Measurements from ENCODE around the gene RASAL2. TPM values are rescaled to one million over a fixed set of nuclear protein-coding genes. Genes with fewer than 3 reads are reported as not detected.
A peak's percentile ranks its signal among the peaks of the same experiment; 100 is the strongest.

Gene RASAL2
- total RNA-seq, 8 experiments from 2014 or later, result 8.0 to 36.6 (median 23.7) TPM

GRCh38 chr1:178457651-178458050 lies 363.7 kb downstream of the RASAL2 start:
- H3K4me3 ChIP-seq, result no peak overlapping the region
- in situ Hi-C loops (cut with MboI; ENCODE audit: low pct_unique_long_range_greater_than_20kb in 2 of 9, low sequenced_read_pairs in 9 of 9, unreplicated experiment in 9 of 9), result no loop called here
- ATAC-seq (replicated peaks in 6 of 8), result no peak
- no peak overlapping the region for H3K27ac ChIP-seq
- H3K4me1 ChIP-seq (replicated peaks in 1 of 2), result peaks cover 0 to 11% of the 10 kb centered on the region in 2 donors
- 78 to 100% (median 93%) methylated on average over 2 to 5 of the region's 5 CpGs; no CpG with 5 or more reads in 5 of the 10 experiments for WGBS, 10 experiments

- Histone ChIP-seq H3K4me1 (replicated peaks in 1 of 2) (peaks cover 0 to 11% of the 10 kb centered on the region in 2 donors), H3K4me3 (no peak overlapping the region), H3K27ac (no peak overlapping the region)
- ATAC-seq (replicated peaks in 6 of 8), result no peak
- in situ Hi-C loops (cut with MboI; ENCODE audit: low pct_unique_long_range_greater_than_20kb in 2 of 9, low sequenced_read_pairs in 9 of 9, unreplicated experiment in 9 of 9), result no loop called here
- WGBS, 10 experiments, result 98 to 100% (median 98%) methylated on average over 5 to 11 of the region's 12 CpGs; no CpG with 5 or more reads in 5 of the 10 experiments
Measured at GRCh38 chr1:178458203-178458602, 364.3 kb downstream of the RASAL2 start.

GRCh38 chr1:178461104-178461503 lies 367.2 kb downstream of the RASAL2 start:
- 46 to 100% (median 73%) methylated on average over 1 to 2 of the region's 2 CpGs for WGBS, 10 experiments
- H3K27ac ChIP-seq, result no peak overlapping the region
- in situ Hi-C loops (cut with MboI; ENCODE audit: low pct_unique_long_range_greater_than_20kb in 2 of 9, low sequenced_read_pairs in 9 of 9, unreplicated experiment in 9 of 9), result no loop called here
- H3K4me3 ChIP-seq, result no peak overlapping the region
- peak in 3 of 8 experiments; percentile 30 to 43 (median 35) for ATAC-seq (replicated peaks in 6 of 8)
- peaks cover 0 to 11% of the 10 kb centered on the region in 2 donors for H3K4me1 ChIP-seq (replicated peaks in 1 of 2)

GRCh38 chr1:178461701-178462100 lies 367.8 kb downstream of the RASAL2 start:
- ATAC-seq (replicated peaks in 6 of 8), result peak in 3 of 8 experiments; percentile 36 to 56 (median 56)
- in situ Hi-C loops (cut with MboI; ENCODE audit: low pct_unique_long_range_greater_than_20kb in 2 of 9, low sequenced_read_pairs in 9 of 9, unreplicated experiment in 9 of 9), result no loop called here
- Histone ChIP-seq H3K4me3 (no peak overlapping the region), H3K27ac (no peak overlapping the region), H3K4me1 (replicated peaks in 1 of 2) (peaks cover 0 to 11% of the 10 kb centered on the region in 2 donors)
- WGBS, 10 experiments, result 40 to 94% (median 69%) methylated on average over 1 to 4 of the region's 4 CpGs; no CpG with 5 or more reads in 1 of the 10 experiments

- Histone ChIP-seq H3K4me3 (no peak overlapping the region), H3K27ac (no peak overlapping the region), H3K4me1 (replicated peaks in 1 of 2) (peaks cover 0 to 11% of the 10 kb centered on the region in 2 donors)
- 67 to 100% (median 83%) methylated on average over 1 of the region's 1 CpG; no CpG with 5 or more reads in 3 of the 10 experiments for WGBS, 10 experiments
- in situ Hi-C loops (cut with MboI; ENCODE audit: low pct_unique_long_range_greater_than_20kb in 2 of 9, low sequenced_read_pairs in 9 of 9, unreplicated experiment in 9 of 9), result no loop called here
- ATAC-seq (replicated peaks in 6 of 8), result no peak
Measured at GRCh38 chr1:178464141-178464540, 370.2 kb downstream of the RASAL2 start.

- Histone ChIP-seq H3K4me3 (no peak overlapping the region), H3K27ac (no peak overlapping the region), H3K4me1 (replicated peaks in 1 of 2) (peaks cover 0 to 11% of the 10 kb centered on the region in 2 donors)
- in situ Hi-C loops (cut with MboI; ENCODE audit: low pct_unique_long_range_greater_than_20kb in 2 of 9, low sequenced_read_pairs in 9 of 9, unreplicated experiment in 9 of 9), result no loop called here
- ATAC-seq (replicated peaks in 6 of 8), result no peak
Measured at GRCh38 chr1:178464566-178464965, 370.7 kb downstream of the RASAL2 start.

GRCh38 chr1:178465011-178465410 lies 371.1 kb downstream of the RASAL2 start:
- H3K4me1 ChIP-seq (replicated peaks in 1 of 2), result peaks cover 0 to 11% of the 10 kb centered on the region in 2 donors
- H3K4me3 ChIP-seq, result no peak overlapping the region
- peak in 2 of 8 experiments; percentile 4 to 62 for ATAC-seq (replicated peaks in 6 of 8)
- in situ Hi-C loops (cut with MboI; ENCODE audit: low pct_unique_long_range_greater_than_20kb in 2 of 9, low sequenced_read_pairs in 9 of 9, unreplicated experiment in 9 of 9), result no loop called here
- H3K27ac ChIP-seq, result no peak overlapping the region

- no peak overlapping the region for H3K27ac ChIP-seq
- ATAC-seq (replicated peaks in 6 of 8), result no peak
- no peaks in the 10 kb centered on the region for H3K4me1 ChIP-seq (replicated peaks in 1 of 2)
- no peak overlapping the region for H3K4me3 ChIP-seq
- in situ Hi-C loops (cut with MboI; ENCODE audit: low pct_unique_long_range_greater_than_20kb in 2 of 9, low sequenced_read_pairs in 9 of 9, unreplicated experiment in 9 of 9), result no loop called here
Measured at GRCh38 chr1:178467837-178468236, 373.9 kb downstream of the RASAL2 start.

- peak in 1 of 8 experiments; percentile 74 for ATAC-seq (replicated peaks in 6 of 8)
- Histone ChIP-seq H3K4me3 (no peak overlapping the region), H3K4me1 (replicated peaks in 1 of 2) (no peaks in the 10 kb centered on the region), H3K27ac (no peak overlapping the region)
- in situ Hi-C loops (cut with MboI; ENCODE audit: low pct_unique_long_range_greater_than_20kb in 2 of 9, low sequenced_read_pairs in 9 of 9, unreplicated experiment in 9 of 9), result no loop called here
- 54 to 98% (median 90%) methylated on average over 1 to 5 of the region's 5 CpGs for WGBS, 10 experiments
Measured at GRCh38 chr1:178470411-178470960, 376.6 kb downstream of the RASAL2 start.

GRCh38 chr1:178472531-178472930 lies 378.6 kb downstream of the RASAL2 start:
- H3K27ac ChIP-seq, result no peak overlapping the region
- in situ Hi-C loops (cut with MboI; ENCODE audit: low pct_unique_long_range_greater_than_20kb in 2 of 9, low sequenced_read_pairs in 9 of 9, unreplicated experiment in 9 of 9), result no loop called here
- H3K4me1 ChIP-seq (replicated peaks in 1 of 2), result no peaks in the 10 kb centered on the region
- H3K4me3 ChIP-seq, result no peak overlapping the region
- no peak for ATAC-seq (replicated peaks in 6 of 8)

GRCh38 chr1:178477373-178477772 lies 383.5 kb downstream of the RASAL2 start:
- in situ Hi-C loops (cut with MboI; ENCODE audit: low pct_unique_long_range_greater_than_20kb in 2 of 9, low sequenced_read_pairs in 9 of 9, unreplicated experiment in 9 of 9), result no loop called here
- peak in 3 of 8 experiments; percentile 81 to 99 (median 87) for ATAC-seq (replicated peaks in 6 of 8)

GRCh38 chr1:178477841-178478240 lies 383.9 kb downstream of the RASAL2 start:
- in situ Hi-C loops (cut with MboI; ENCODE audit: low pct_unique_long_range_greater_than_20kb in 2 of 9, low sequenced_read_pairs in 9 of 9, unreplicated experiment in 9 of 9), result no loop called here
- no peak overlapping the region for H3K4me3 ChIP-seq
- no peak overlapping the region for H3K27ac ChIP-seq
- 43 to 91% (median 58%) methylated on average over 1 of the region's 1 CpG; no CpG with 5 or more reads in 1 of the 10 experiments for WGBS, 10 experiments
- H3K4me1 ChIP-seq (replicated peaks in 1 of 2), result no peaks in the 10 kb centered on the region
- peak in 1 of 8 experiments; percentile 25 for ATAC-seq (replicated peaks in 6 of 8)

More at GRCh38 chr1:178477373-178477772, 383.5 kb downstream of the RASAL2 start:
- WGBS, 10 experiments, result 21 to 87% (median 68%) methylated on average over 2 to 4 of the region's 4 CpGs
- no peak overlapping the region for H3K27ac ChIP-seq
- H3K4me1 ChIP-seq (replicated peaks in 1 of 2), result no peaks in the 10 kb centered on the region
- no peak overlapping the region for H3K4me3 ChIP-seq

GRCh38 chr1:178483251-178483957 lies 389.5 kb downstream of the RASAL2 start:
- H3K4me1 ChIP-seq (replicated peaks in 1 of 2), result no peaks in the 10 kb centered on the region
- 75 to 100% (median 97%) methylated on average over 1 to 5 of the region's 5 CpGs; no CpG with 5 or more reads in 3 of the 10 experiments for WGBS, 10 experiments
- no peak overlapping the region for H3K27ac ChIP-seq
- peak in 1 of 8 experiments; percentile 19 for ATAC-seq (replicated peaks in 6 of 8)
- in situ Hi-C loops (cut with MboI; ENCODE audit: low pct_unique_long_range_greater_than_20kb in 2 of 9, low sequenced_read_pairs in 9 of 9, unreplicated experiment in 9 of 9), result no loop called here
- no peak overlapping the region for H3K4me3 ChIP-seq

Measured in motor neuron (in vitro differentiated cells).